ENCODE data around the gene SIT1. TPM values are rescaled to one million over a fixed set of nuclear protein-coding genes. Genes with fewer than 3 reads are reported as not detected.
A peak's percentile ranks its signal among the peaks of the same experiment; 100 is the strongest.
"Not testable (repeated sequence)": the region's sequence is repeated elsewhere in the genome, so short reads cannot be mapped to it uniquely, and the experiment has no call there.

Gene SIT1
- total and polyA plus RNA-seq, 4 donors = 0.36 TPM; not detected in 3

DNA sequence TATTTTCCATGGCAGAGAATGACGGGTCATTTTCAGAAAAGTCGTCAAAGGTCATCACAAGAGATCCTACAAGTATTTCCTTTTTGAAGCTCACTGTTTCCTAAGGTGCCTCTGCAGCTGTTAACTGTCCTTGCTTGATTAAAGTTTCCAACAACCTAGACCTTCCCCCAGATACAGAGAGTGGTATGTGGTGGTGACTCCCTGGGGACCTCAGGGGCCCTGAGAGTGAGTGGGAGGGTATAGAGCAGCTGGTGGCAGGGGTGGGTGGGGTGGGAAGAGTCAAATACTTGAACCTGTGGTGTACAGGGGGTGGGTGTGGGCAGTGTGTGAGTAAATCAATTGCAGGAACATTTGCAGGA, 31.0 kb downstream of the SIT1 start:
- H3K4me1 ChIP-seq (ENCODE audit: control insufficient read depth, insufficient read depth, low read length) = peaks cover 17% of the 10 kb centered on the region
- no peaks in the 10 kb centered on the region for H3K36me3 ChIP-seq (ENCODE audit: control insufficient read depth, insufficient read depth, low read length)
- no peak overlapping the region for H3K4me3 ChIP-seq (ENCODE audit: low read depth, low read length)
- no peak overlapping the region for H3K27ac ChIP-seq (ENCODE audit: low read depth, low read length)
- peaks cover 37% of the 10 kb centered on the region for H3K27me3 ChIP-seq (ENCODE audit: control insufficient read depth, insufficient read depth, low read length)
- 88% methylated on average over 2 of the region's 2 CpGs for WGBS (ENCODE audit: insufficient coverage)
- H3K9me3 ChIP-seq (ENCODE audit: control insufficient read depth, insufficient read depth, low read length) = no peaks in the 10 kb centered on the region
- DNase-seq (ENCODE audit: low read depth in 4 of 6, low spot score in 6 of 6) = no peak

GRCh38 chr9:35618854-35619799, 31.6 kb downstream of the SIT1 start:
- WGBS (ENCODE audit: insufficient coverage) = 93% methylated on average over 11 of the region's 17 CpGs
- H3K27ac ChIP-seq (ENCODE audit: low read depth, low read length) = no peak overlapping the region
- H3K4me1 ChIP-seq (ENCODE audit: control insufficient read depth, insufficient read depth, low read length) = peaks cover 17% of the 10 kb centered on the region
- H3K4me3 ChIP-seq (ENCODE audit: low read depth, low read length) = no peak overlapping the region
- DNase-seq (ENCODE audit: low read depth in 4 of 6, low spot score in 6 of 6) = no peak
- no peaks in the 10 kb centered on the region for H3K9me3 ChIP-seq (ENCODE audit: control insufficient read depth, insufficient read depth, low read length)
- no peaks in the 10 kb centered on the region for H3K36me3 ChIP-seq (ENCODE audit: control insufficient read depth, insufficient read depth, low read length)
- H3K27me3 ChIP-seq (ENCODE audit: control insufficient read depth, insufficient read depth, low read length) = peaks cover 37% of the 10 kb centered on the region

- no peak within 1 kb of the TSS for H3K4me3 ChIP-seq (ENCODE audit: low read depth, low read length)
- DNase-seq (ENCODE audit: low read depth in 4 of 6, low spot score in 6 of 6) = no peak
- no peaks in the 10 kb centered on the region for H3K36me3 ChIP-seq (ENCODE audit: control insufficient read depth, insufficient read depth, low read length)
- no peaks in the 10 kb centered on the region for H3K9me3 ChIP-seq (ENCODE audit: control insufficient read depth, insufficient read depth, low read length)
- peaks cover 37% of the 10 kb centered on the region for H3K27me3 ChIP-seq (ENCODE audit: control insufficient read depth, insufficient read depth, low read length)
- H3K4me1 ChIP-seq (ENCODE audit: control insufficient read depth, insufficient read depth, low read length) = peaks cover 17% of the 10 kb centered on the region
- no peak within 1 kb of the TSS for H3K27ac ChIP-seq (ENCODE audit: low read depth, low read length)
- 37% methylated on average over 7 of the region's 7 CpGs for WGBS (ENCODE audit: insufficient coverage)
These were observed 32.4 kb downstream of the SIT1 start, which contains the start of gene CD72 for GRCh38 chr9:35618325-35618727. Gene CD72, minus strand, starts transcription at chr9:35618413. Its CDS starts 110 bp downstream, at chr9:35618303.

DNA sequence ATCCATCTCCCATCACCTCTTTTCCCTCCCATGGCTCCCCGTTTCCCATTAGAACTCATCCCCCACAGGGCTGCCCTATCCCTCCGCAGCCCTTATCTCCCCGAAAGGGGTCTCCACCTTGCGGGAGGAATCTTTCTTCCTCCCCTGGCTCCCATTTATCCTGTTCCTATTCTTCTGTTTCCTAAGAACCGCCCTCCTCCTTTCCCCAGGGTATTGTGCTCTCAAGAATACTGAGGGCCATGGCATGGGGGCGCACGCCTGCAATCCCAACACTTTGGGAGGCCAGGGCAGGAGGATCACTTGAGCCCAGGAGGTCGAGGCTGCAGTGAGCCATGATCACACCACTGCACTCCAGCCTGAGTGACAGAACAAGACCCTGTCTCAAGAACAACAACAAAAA, 33.2 kb downstream of the SIT1 start:
- Histone ChIP-seq H3K9me3 (ENCODE audit: control insufficient read depth, insufficient read depth, low read length) (no peaks in the 10 kb centered on the region), H3K27ac (ENCODE audit: low read depth, low read length) (no peak overlapping the region), H3K27me3 (ENCODE audit: control insufficient read depth, insufficient read depth, low read length) (peaks cover 37% of the 10 kb centered on the region), H3K36me3 (ENCODE audit: control insufficient read depth, insufficient read depth, low read length) (no peaks in the 10 kb centered on the region), H3K4me3 (ENCODE audit: low read depth, low read length) (no peak overlapping the region), H3K4me1 (ENCODE audit: control insufficient read depth, insufficient read depth, low read length) (peaks cover 17% of the 10 kb centered on the region)
- no peak for DNase-seq (ENCODE audit: low read depth in 4 of 6, low spot score in 6 of 6)
- 53% methylated on average over 8 of the region's 8 CpGs for WGBS (ENCODE audit: insufficient coverage)

DNA sequence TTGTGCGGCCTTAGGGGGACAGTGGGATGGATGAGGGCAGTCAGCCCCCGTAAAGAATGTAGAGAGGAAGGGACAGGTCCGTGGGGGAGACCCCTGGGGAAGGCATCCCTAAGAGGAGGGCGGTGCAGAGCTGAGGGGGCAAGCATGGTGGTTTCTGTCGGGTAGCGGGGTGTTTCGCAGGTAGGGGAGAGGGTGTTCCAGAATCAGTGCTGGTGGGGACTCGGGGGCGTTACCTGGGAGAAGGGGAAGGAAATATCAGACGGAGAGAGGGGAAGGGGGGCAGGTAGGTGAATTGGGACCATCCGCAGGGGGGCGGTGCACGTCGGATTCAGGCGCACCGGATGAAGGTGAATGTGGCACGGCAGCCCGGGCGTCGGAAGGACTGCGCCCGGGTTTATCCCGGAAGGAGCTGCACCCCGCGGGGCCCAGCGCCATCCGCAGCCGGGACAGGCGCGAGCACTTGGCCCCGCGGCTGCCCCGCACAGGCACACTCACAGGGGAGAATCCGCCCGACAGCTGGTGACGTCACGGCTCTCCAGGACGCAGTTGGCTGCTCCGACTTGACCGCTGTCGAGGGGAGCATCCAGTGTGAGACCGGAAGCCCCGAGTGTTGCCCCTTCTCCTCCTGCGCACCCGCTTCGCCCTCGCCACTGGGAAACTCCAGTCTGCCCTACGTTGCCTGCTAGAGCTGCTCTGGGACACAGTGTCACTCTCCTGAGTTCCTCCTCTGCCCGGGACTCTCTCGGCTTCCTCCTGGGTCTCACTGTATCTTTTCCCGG, 33.9 kb downstream of the SIT1 start:
- peak in 2 of 6 donors; percentile 6 to 42 for DNase-seq (ENCODE audit: low read depth in 4 of 6, low spot score in 6 of 6)
- no peak overlapping the region for H3K27ac ChIP-seq (ENCODE audit: low read depth, low read length)
- peaks cover 17% of the 10 kb centered on the region for H3K4me1 ChIP-seq (ENCODE audit: control insufficient read depth, insufficient read depth, low read length)
- H3K4me3 ChIP-seq (ENCODE audit: low read depth, low read length) = no peak overlapping the region
- no peaks in the 10 kb centered on the region for H3K36me3 ChIP-seq (ENCODE audit: control insufficient read depth, insufficient read depth, low read length)
- H3K27me3 ChIP-seq (ENCODE audit: control insufficient read depth, insufficient read depth, low read length) = peaks cover 37% of the 10 kb centered on the region
- WGBS (ENCODE audit: insufficient coverage) = 5% methylated on average over 51 of the region's 51 CpGs
- no peaks in the 10 kb centered on the region for H3K9me3 ChIP-seq (ENCODE audit: control insufficient read depth, insufficient read depth, low read length)

DNA sequence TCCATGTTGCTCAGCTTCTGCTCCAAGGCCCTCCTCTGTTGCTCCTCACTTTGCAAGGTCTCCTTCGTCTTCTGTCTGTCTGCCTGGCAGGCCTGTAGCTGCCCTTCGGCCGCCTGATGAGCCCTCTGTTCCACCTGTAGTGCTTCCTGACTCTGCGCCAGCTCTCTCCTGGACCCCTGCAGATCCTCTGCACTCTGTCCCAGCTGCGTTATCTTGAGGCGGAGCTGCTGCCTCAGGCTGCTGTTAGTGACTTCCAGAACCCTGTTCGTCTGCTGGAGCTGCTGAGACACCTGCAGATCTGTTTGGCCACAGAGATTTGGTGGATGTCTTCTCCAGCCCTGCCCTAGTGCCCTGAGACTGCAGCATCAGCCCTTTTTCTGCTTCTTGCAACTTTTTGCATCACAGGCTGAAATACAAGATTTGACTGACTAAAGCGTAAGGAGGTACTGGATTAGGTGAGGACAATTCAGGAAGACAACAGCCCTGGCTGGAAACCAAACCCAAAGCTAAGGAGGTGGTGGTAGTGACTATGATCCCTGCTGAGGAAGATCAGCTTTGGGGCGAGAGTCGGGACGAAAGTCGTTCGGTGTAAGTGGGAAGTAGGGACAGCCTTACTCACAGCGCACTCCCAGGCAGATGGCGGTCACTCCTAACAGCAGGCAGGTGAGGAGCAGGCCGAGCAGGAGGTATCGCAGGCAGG, 34.6 kb downstream of the SIT1 start:
- Histone ChIP-seq H3K9me3 (ENCODE audit: control insufficient read depth, insufficient read depth, low read length) (no peaks in the 10 kb centered on the region), H3K27ac (ENCODE audit: low read depth, low read length) (no peak overlapping the region), H3K27me3 (ENCODE audit: control insufficient read depth, insufficient read depth, low read length) (peaks cover 37% of the 10 kb centered on the region), H3K4me1 (ENCODE audit: control insufficient read depth, insufficient read depth, low read length) (peaks cover 17% of the 10 kb centered on the region), H3K36me3 (ENCODE audit: control insufficient read depth, insufficient read depth, low read length) (no peaks in the 10 kb centered on the region), H3K4me3 (ENCODE audit: low read depth, low read length) (no peak overlapping the region)
- 52% methylated on average over 17 of the region's 17 CpGs for WGBS (ENCODE audit: insufficient coverage)
- DNase-seq (ENCODE audit: low read depth in 4 of 6, low spot score in 6 of 6) = no peak

DNA sequence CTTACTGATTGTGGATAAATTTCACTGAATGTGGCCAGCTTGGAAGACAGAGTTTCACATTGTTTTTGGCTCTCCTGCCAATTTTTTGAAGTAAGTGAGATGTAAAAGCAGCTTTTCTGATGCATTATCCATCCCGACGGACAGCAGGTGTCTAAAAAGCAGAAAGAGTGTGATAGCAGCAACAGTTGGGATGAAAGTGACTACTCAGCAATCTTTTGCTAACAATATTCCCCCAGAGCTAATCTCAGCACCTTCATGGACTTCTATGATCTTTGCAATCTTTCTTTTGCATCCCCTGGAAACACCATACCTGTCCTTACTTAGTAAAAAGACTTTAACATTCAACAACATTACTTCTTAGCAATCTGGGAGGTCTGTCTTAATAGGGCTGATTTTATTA, 37.9 kb downstream of the SIT1 start:
- 100% methylated on average over 1 of the region's 2 CpGs for whole genome bisulfite sequencing (ENCODE audit: insufficient coverage)
- DNase-seq (ENCODE audit: low read depth in 4 of 6, low spot score in 6 of 6) = no peak
- no peak overlapping the region for H3K27ac ChIP-seq (ENCODE audit: low read depth, low read length)
- no peaks in the 10 kb centered on the region for H3K9me3 ChIP-seq (ENCODE audit: control insufficient read depth, insufficient read depth, low read length)
- no peak overlapping the region for H3K4me3 ChIP-seq (ENCODE audit: low read depth, low read length)
- H3K36me3 ChIP-seq (ENCODE audit: control insufficient read depth, insufficient read depth, low read length) = peaks cover 27% of the 10 kb centered on the region
- H3K27me3 ChIP-seq (ENCODE audit: control insufficient read depth, insufficient read depth, low read length) = peaks cover 31% of the 10 kb centered on the region
- H3K4me1 ChIP-seq (ENCODE audit: control insufficient read depth, insufficient read depth, low read length) = peaks cover 11% of the 10 kb centered on the region

- H3K27me3 ChIP-seq (ENCODE audit: control insufficient read depth, insufficient read depth, low read length) = peaks cover 23% of the 10 kb centered on the region
- not testable (repeated sequence) for H3K4me3 ChIP-seq (ENCODE audit: low read depth, low read length); H3K27ac ChIP-seq (ENCODE audit: low read depth, low read length); DNase-seq (ENCODE audit: low read depth in 4 of 6, low spot score in 6 of 6); H3K9me3 ChIP-seq (ENCODE audit: control insufficient read depth, insufficient read depth, low read length); H3K4me1 ChIP-seq (ENCODE audit: control insufficient read depth, insufficient read depth, low read length)
- peaks cover 35% of the 10 kb centered on the region for H3K36me3 ChIP-seq (ENCODE audit: control insufficient read depth, insufficient read depth, low read length)
- 86% methylated on average over 4 of the region's 4 CpGs for WGBS (ENCODE audit: insufficient coverage)
These were observed 38.7 kb downstream of the SIT1 start for GRCh38 chr9:35612066-35612465.

GRCh38 chr9:35611230-35611797, 39.4 kb downstream of the SIT1 start:
- WGBS (ENCODE audit: insufficient coverage) = 20% methylated on average over 7 of the region's 8 CpGs
- peak in 3 of 6 donors; percentile 23 to 78 (median 71) for DNase-seq (ENCODE audit: low read depth in 4 of 6, low spot score in 6 of 6)
- peaks cover 35% of the 10 kb centered on the region for H3K36me3 ChIP-seq (ENCODE audit: control insufficient read depth, insufficient read depth, low read length)
- H3K27ac ChIP-seq (ENCODE audit: low read depth, low read length) = no peak overlapping the region
- H3K27me3 ChIP-seq (ENCODE audit: control insufficient read depth, insufficient read depth, low read length) = peaks cover 15% of the 10 kb centered on the region
- H3K9me3 ChIP-seq (ENCODE audit: control insufficient read depth, insufficient read depth, low read length) = no peaks in the 10 kb centered on the region
- H3K4me1 ChIP-seq (ENCODE audit: control insufficient read depth, insufficient read depth, low read length) = peaks cover 5% of the 10 kb centered on the region
- H3K4me3 ChIP-seq (ENCODE audit: low read depth, low read length) = no peak overlapping the region

Measured in spinal cord (tissue), 10 donors.